Muscle layer of colon (tissue), 2 donors: ENCODE measurements around the gene ALX1.

Experiments used
- H3K27ac ChIP-seq: one replicate; pipeline ENCODE4 v1.7.0; 2013; ENCODE audit warnings: low read depth, mild to moderate bottlenecking, low read length, moderate library complexity
- H3K27me3 ChIP-seq, 2 donors: one replicate each; pipeline ENCODE4 v1.7.0; 2013; ENCODE audit warnings: low read length in 2 of 2, mild to moderate bottlenecking in 2 of 2; ENCODE audit not compliant: insufficient read depth in 2 of 2, control insufficient read depth in 1 of 2
- H3K36me3 ChIP-seq: one replicate; pipeline ENCODE4 v1.7.0; 2013; ENCODE audit warnings: mild to moderate bottlenecking, low read length; ENCODE audit not compliant: insufficient read depth
- H3K4me1 ChIP-seq: one replicate; pipeline ENCODE4 v1.7.0; 2013; ENCODE audit warnings: mild to moderate bottlenecking, low read length; ENCODE audit not compliant: insufficient read depth
- H3K4me3 ChIP-seq, 2 donors: one replicate each; pipeline ENCODE4 v1.7.0; 2013; ENCODE audit warnings: low read length in 2 of 2, low read depth in 1 of 2, mild to moderate bottlenecking in 1 of 2, moderate library complexity in 1 of 2
- H3K9ac ChIP-seq: one replicate; pipeline ENCODE4 v1.7.0; 2013; ENCODE audit warnings: low read length
- H3K9me3 ChIP-seq: one replicate; pipeline ENCODE4 v1.7.0; 2013; ENCODE audit warnings: mild to moderate bottlenecking, low read length
- donor health status: abdominal sarcoma.
- donor health status: Adenocarcinoma of cecum.

Gene ALX1

GRCh38 chr12:85277191-85277590 is 2.8 kb upstream of the ALX1 start:
- Histone ChIP-seq H3K36me3 (no peaks in the 10 kb centered on the region), H3K9me3 (no peaks in the 10 kb centered on the region), H3K4me3 (no peak overlapping the region), H3K9ac (no peak overlapping the region), H3K4me1 (peaks cover 13% of the 10 kb centered on the region), H3K27ac (no peak overlapping the region), H3K27me3 (peaks cover 75 to 91% of the 10 kb centered on the region in 2 donors)

GRCh38 chr12:85277900-85278597 is 2.0 kb upstream of the ALX1 start:
- peaks cover 79 to 91% of the 10 kb centered on the region in 2 donors for H3K27me3 ChIP-seq
- H3K4me3 ChIP-seq: no peak overlapping the region
- H3K4me1 ChIP-seq: peaks cover 13% of the 10 kb centered on the region
- no peaks in the 10 kb centered on the region for H3K36me3 ChIP-seq
- no peaks in the 10 kb centered on the region for H3K9me3 ChIP-seq
- no peak overlapping the region for H3K9ac ChIP-seq
- no peak overlapping the region for H3K27ac ChIP-seq

GRCh38 chr12:85278598-85279448 is 1.2 kb upstream of the ALX1 start:
- no peaks in the 10 kb centered on the region for H3K36me3 ChIP-seq
- H3K9ac ChIP-seq: no peak overlapping the region
- no peak overlapping the region for H3K27ac ChIP-seq
- H3K9me3 ChIP-seq: no peaks in the 10 kb centered on the region
- H3K4me1 ChIP-seq: peaks cover 13% of the 10 kb centered on the region
- peak overlapping the region in 1 of 2 donors; percentile 63 for H3K4me3 ChIP-seq
- H3K27me3 ChIP-seq: peaks cover 77 to 83% of the 10 kb centered on the region in 2 donors

GRCh38 chr12:85279449-85280164 is 413 bp upstream of the ALX1 start:
- Histone ChIP-seq H3K4me1 (peaks cover 13% of the 10 kb centered on the region), H3K36me3 (no peaks in the 10 kb centered on the region), H3K9ac (no peak overlapping the region), H3K4me3 (peak overlapping the region; percentile 34 to 63), H3K27me3 (peaks cover 69 to 75% of the 10 kb centered on the region in 2 donors), H3K9me3 (no peaks in the 10 kb centered on the region), H3K27ac (no peak overlapping the region)

GRCh38 chr12:85280984-85281630 is 1.1 kb downstream of the ALX1 start:
- Histone ChIP-seq H3K27ac (no peak overlapping the region), H3K4me3 (peak overlapping the region; percentile 34 to 63), H3K9me3 (no peaks in the 10 kb centered on the region), H3K36me3 (no peaks in the 10 kb centered on the region), H3K27me3 (peaks cover 55 to 62% of the 10 kb centered on the region in 2 donors), H3K9ac (no peak overlapping the region), H3K4me1 (peaks cover 13% of the 10 kb centered on the region)

- Histone ChIP-seq H3K27ac (no peak overlapping the region), H3K27me3 (peaks cover 50 to 55% of the 10 kb centered on the region in 2 donors), H3K36me3 (no peaks in the 10 kb centered on the region), H3K9ac (no peak overlapping the region), H3K9me3 (no peaks in the 10 kb centered on the region), H3K4me3 (no peak overlapping the region), H3K4me1 (peaks cover 13% of the 10 kb centered on the region)
Observed at GRCh38 chr12:85281636-85282312, 1.8 kb downstream of the ALX1 start.

- Histone ChIP-seq H3K27ac (no peak overlapping the region), H3K4me3 (no peak overlapping the region), H3K9me3 (no peaks in the 10 kb centered on the region), H3K9ac (no peak overlapping the region), H3K4me1 (peaks cover 13% of the 10 kb centered on the region), H3K27me3 (peaks cover 40 to 42% of the 10 kb centered on the region in 2 donors), H3K36me3 (no peaks in the 10 kb centered on the region)
Observed at GRCh38 chr12:85283560-85283959, 3.5 kb downstream of the ALX1 start.

- no peak overlapping the region for H3K4me3 ChIP-seq
- no peak overlapping the region for H3K27ac ChIP-seq
- no peak overlapping the region for H3K9ac ChIP-seq
- H3K4me1 ChIP-seq: no peaks in the 10 kb centered on the region
- H3K36me3 ChIP-seq: no peaks in the 10 kb centered on the region
- no peaks in the 10 kb centered on the region for H3K27me3 ChIP-seq
- H3K9me3 ChIP-seq: no peaks in the 10 kb centered on the region
Observed at GRCh38 chr12:85296362-85296761, 16.3 kb downstream of the ALX1 start.

GRCh38 chr12:85299053-85299452 is 19.0 kb downstream of the ALX1 start:
- H3K4me1 ChIP-seq: no peaks in the 10 kb centered on the region
- no peak overlapping the region for H3K4me3 ChIP-seq
- H3K36me3 ChIP-seq: no peaks in the 10 kb centered on the region
- H3K9me3 ChIP-seq: no peaks in the 10 kb centered on the region
- no peak overlapping the region for H3K9ac ChIP-seq
- no peak overlapping the region for H3K27ac ChIP-seq
- no peaks in the 10 kb centered on the region for H3K27me3 ChIP-seq

GRCh38 chr12:85301051-85301450 is 21.0 kb downstream of the ALX1 start:
- H3K4me3 ChIP-seq: no peak overlapping the region
- no peaks in the 10 kb centered on the region for H3K4me1 ChIP-seq
- H3K9me3 ChIP-seq: no peaks in the 10 kb centered on the region
- no peaks in the 10 kb centered on the region for H3K36me3 ChIP-seq
- no peaks in the 10 kb centered on the region for H3K27me3 ChIP-seq
- H3K9ac ChIP-seq: no peak overlapping the region
- H3K27ac ChIP-seq: no peak overlapping the region
